GM18498 (cell line): ENCODE results near the gene KRTAP5-6.

ENCODE experiments used
- ATAC-seq: cut with Tn5 transposase; IDR thresholded peaks from one replicate; pipeline ENCODE4 v1.9.1; 2021; ENCODE audit warnings: mild to moderate bottlenecking, moderate library complexity; ENCODE audit not compliant: unreplicated experiment

The KRTAP5-6 gene, protein sequence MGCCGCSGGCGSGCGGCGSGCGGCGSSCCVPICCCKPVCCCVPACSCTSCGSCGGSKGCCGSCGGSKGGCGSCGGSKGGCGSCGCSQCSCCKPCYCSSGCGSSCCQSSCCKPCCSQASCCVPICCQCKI

GRCh38 chr11:1696608-1697570 lies at the start of gene KRTAP5-6:
KRTAP5-6 (plus strand) TSS chr11:1697195; CDS start chr11:1697246, 51 bp downstream.
- ATAC-seq: no peak

DNA sequence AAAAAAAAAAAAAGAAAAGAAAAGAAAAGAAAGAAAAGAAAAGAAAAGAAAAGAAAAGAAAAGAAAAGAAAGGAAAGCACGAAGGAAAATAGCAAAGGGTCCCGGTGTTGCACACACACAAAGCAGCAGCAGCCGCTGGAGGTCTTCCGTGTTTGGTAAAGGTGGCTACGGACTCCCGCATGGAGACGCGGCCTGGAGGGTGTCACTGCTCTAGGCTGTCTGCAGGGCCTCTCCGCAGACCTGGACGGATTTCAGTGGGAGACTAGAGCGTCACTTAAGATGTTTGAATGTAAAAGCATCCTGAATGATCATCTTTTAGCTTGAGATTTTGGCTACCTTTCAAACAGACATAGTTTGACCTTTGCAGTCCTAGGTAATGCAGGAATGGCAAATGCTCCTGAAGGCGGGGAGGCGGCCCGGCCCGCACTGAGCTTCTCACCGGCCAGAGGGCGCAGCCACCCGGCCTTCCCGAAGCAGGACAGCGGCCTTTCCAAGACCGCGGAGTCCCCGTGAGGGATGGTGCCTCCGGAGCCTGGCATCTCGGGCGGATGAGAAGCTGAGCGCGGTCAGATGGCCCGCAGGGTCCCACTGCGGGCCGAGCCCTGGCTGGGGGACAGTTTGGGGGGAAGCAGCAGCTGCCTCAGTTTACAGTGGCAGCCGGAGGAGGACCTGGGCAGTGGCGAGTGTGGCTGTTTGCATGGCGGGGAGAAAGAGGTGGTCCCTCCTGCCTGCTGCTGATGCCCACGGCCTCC lies 48.9 kb upstream of the KRTAP5-6 start:
- no peak for ATAC-seq

- ATAC-seq: no peak
Observed at GRCh38 chr11:1648653-1649420, 48.2 kb upstream of the KRTAP5-6 start.

GRCh38 chr11:1650034-1650917 lies 46.7 kb upstream of the KRTAP5-6 start:
- no peak for ATAC-seq

DNA sequence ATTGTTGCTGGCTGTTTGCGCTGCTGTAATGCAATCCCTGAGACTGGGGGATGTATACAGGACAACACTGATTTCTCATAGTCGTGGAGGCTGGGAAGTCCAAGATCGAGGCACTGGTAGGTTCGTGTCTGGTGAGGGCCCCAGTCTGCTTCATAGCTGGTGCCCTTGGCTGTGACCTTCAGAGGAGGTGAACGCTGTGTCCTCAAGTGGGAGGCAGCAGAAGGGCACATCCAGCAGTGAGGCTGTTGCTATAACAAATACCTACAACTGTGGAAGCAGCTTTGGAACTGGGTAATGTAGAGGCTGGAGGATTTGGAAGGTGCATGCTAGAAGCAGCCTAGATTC lies 46.1 kb upstream of the KRTAP5-6 start:
- ATAC-seq: no peak

DNA sequence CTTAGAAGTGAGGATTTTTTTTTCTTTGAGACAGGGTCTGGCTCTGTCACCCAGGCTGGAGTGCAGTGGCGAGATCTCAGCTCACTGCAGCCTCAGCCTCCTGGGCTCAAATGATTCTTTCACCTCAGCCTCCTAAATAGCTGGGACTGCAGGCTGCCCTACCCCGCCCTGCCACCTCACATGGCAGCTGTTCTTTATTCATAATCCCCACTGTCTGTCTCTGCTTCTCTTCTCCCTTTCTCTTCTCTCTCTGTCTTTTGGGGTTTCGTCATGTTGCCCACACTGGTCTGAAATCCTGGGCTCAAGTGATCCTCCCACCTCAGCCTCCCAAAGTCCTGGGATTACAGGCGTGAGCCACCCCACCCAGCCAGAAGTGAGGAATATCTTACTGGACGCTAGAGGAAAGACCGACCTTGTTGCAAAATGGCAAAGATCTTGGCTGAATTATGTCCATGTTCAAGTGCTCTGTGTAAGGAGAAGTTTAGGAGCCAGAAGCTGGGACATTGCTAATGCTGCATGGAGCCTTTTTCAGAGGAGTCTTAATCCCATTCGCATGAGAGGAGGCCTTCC lies 45.5 kb upstream of the KRTAP5-6 start:
- ATAC-seq: no peak

GRCh38 chr11:1652026-1652425 lies 45.0 kb upstream of the KRTAP5-6 start:
- ATAC-seq: no peak

DNA sequence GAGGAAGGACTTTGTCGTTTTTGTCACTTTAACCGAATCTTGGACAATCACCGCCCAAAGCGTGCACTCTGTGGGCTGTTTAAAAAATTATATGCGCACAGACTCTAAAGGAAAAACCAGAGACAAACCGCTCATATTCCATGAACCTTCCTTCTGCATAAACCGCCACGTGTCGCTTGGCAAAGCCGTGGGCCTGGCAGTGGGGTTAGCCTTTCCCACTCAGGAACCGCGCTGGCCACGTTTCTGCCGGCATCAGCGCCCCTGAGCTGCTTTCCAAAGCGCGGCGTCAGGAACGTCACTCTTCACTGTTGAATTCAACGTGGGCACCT lies 44.6 kb upstream of the KRTAP5-6 start:
- ATAC-seq: no peak

DNA sequence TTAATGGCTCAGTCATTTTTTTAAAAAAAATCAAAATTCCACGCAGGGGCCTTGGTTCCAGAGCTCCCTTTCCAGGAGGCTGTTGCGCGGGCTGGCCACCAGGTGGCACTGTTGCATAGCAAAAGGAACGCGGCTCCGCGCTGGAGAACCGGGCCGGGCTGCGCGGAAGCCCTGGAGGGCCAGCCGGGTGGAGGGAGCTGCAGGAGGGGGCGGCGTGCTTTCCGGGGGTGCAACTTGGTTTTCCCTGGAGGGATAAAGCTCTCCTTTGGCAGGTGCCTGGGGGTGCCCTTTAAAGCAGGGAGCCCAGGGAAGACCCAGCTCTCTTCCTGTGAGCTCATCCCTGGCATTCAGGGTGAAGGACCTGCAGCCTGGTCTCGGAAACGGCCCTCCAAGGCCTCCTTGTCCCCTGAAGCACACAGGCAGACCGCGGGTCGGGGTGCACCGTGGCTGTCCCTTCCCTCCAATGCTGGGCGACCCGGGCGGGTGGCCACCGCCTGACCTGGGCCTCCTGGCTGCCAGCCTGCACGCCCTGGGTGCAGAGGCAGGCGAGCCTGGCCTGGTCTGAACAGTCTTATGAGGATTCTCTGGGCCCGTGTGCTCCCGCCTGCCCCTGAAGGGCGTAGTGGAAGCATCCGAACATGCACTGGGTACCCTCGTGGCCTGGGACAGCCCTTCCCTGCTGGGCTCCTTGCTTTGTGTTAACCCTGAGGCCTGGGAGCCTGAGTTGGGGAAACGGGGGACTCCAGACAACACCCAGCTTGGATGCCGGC lies 44.0 kb upstream of the KRTAP5-6 start:
- ATAC-seq: no peak

DNA sequence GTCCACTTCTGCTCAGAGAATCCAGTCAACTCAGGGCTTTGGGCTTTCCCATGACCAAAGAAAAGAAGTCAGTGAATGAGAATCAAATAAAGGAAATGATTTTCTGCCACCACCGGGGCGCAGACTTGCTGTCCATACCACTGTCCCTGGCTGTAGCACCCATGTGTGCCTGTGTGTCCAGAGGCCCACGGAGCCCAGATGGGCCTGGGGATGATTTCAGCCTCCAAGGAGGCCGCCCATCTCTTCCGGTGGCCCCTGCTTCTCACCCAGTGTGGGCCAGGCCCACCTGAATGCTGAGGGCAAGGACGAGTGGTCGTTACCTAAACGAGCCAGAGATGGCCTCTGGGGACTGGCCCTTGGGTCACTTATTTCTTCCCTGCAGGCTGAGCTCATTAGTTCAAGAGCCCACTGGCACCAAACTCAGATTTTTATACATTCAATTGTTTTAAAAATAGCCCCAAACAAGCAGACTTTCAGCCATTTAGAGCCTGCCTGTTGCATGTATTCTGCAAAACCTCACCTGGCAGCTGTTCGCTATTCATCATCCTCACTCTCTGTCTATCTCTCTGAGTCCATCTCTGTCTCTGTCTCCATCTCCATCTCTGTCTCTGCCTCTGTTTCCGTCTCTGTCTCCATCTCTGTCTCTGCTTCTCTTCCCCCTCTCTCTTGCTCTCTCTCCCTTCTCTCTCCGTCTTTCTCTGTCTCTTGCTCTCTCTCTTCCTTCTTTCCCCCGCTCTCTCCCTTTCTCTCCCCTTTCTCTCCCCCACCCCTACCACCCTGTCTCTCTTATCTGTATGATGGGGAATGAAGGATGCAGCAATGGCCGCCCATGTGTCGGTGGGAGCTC lies 43.2 kb upstream of the KRTAP5-6 start:
- no peak for ATAC-seq

- ATAC-seq: no peak
Observed at GRCh38 chr11:1654388-1655167, 42.4 kb upstream of the KRTAP5-6 start.

- no peak for ATAC-seq
Observed at GRCh38 chr11:1655168-1656060, 41.6 kb upstream of the KRTAP5-6 start.

DNA sequence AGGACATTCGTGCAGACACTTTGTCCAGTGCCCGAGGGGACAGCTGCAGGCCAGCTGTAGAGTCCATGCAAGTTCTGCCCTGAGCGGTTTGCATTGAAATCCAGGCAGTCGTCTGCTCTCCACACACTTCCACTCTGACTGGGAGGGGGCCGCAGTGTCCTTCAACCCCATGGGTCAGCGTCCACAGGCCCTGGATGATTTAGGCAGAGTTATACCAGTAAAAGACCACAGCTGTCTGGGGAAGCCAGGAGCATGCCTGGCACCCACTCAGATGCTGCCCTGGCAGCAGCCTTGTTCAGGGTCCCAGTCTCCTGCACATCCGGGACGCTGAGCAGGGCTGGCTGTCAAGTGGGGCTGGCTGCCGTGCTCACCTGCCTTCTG lies 40.9 kb upstream of the KRTAP5-6 start:
- no peak for ATAC-seq

- ATAC-seq: no peak
Observed at GRCh38 chr11:1656670-1657069, 40.3 kb upstream of the KRTAP5-6 start.

DNA sequence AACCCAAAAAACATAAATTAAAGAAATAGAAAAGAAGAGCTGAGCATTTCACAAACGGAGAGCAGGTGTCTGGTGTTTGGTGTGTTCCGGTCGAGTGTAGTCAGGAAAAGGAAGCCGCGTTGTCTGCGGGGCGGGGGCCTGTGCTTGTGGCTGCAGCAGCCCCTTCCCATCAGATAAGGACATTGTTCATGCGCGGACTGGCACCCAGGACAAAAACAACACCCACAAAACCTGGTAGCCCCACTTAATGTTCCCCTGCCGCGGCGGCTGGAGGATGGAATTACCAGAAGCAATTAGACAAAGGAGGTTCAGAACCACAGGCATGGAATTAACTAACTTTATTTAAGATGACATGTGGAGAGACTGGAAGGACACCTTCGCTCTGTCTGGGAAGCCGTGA lies 37.5 kb upstream of the KRTAP5-6 start:
- no peak for ATAC-seq

DNA sequence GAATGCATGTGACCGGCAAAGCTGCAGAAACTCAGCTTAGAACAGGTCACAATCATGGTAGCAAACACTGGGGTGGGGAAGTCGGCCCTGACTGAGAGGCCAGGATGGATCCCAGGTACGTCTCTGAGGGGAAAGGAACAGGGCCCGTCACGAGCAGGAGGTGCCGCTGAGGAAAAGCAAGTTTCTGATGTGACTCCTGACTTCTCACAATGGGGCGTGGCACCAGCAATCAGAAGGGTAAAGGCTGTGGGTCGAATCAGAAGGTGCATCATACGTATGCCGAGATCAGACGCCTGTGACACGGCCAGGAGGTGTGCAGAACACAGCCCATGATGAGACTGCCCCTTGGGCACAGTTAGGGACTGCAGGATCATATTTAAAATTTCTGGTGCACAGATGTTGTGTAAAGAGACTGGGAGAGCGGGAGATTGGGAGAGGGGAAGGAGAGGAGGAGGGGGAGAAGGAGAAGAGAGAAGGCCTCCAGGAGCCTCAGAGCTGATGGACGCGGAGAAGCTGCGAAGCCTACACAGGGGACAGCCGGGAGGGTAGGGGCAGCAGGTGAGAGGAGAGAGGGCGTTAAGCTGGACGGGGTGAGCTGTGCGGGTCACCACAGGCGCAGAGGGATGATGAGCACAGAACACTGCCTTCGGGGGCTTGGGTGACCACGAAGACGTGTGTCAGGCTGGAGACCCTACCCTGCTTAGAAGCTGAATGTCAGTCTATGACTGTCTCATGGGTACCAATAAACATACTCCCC lies 36.7 kb upstream of the KRTAP5-6 start:
- ATAC-seq: no peak
